Measurements from ENCODE around the gene GRK2.

The GRK2 gene

DNA sequence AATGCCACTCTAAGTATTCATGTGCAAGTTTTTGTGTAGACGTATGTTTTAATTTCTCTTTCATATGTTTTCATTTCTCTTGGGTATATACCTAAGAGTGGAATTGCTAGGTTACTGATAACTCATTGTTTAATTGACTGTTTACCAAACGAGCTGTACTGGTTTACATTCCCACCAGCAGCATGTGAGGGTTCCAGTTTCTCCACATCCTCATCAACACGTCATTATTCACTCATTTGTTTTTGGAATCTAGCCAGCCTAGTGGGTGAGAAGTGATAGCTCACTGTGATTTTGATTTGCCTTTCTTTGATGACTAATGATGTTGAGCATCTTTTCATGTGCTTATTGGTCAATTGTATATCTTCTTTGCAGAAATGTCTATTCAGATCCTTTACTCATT is 26.8 kb downstream of the GRK2 start:
- no peak for DNase-seq

DNA sequence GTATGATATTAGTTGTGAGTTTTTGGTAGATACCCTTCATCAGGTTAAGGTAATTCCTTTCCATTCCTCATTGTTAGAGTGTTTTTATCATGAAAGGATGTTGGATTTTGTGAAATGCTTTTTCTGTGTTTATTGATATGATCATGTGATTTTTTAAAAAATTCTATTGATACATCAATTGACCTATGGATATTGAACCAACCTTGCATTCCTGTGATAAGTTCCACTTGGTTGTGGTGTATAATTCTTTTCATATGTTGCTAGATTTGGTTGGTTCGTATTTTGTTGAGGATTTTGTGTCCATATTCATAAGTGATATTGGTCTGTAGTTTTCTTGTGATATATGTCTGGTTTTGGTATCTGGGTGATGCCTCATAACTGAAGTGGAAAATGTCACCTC is 29.6 kb downstream of the GRK2 start:
- DNase-seq, result no peak

DNA sequence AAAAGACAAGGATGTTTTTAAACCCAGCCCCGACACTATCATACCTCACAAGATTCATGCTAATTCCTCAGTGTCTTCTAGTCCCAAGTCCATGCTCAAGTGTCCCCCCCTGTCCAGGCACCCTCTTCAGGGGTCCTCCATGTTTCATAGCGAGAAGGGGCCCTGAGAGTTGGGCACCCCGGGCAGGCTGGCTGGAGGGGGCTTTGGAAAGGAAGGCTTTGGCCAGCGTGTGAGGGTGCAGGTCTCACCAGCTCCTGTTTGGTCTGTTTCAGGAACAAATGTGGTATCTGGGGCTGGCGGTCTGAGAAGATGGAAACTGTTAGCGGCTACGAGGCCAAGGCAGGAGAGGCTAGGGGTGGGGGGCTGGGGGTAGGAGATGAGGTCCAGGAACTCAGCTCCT is 32.5 kb downstream of the GRK2 start:
- no peak for DNase-seq

DNA sequence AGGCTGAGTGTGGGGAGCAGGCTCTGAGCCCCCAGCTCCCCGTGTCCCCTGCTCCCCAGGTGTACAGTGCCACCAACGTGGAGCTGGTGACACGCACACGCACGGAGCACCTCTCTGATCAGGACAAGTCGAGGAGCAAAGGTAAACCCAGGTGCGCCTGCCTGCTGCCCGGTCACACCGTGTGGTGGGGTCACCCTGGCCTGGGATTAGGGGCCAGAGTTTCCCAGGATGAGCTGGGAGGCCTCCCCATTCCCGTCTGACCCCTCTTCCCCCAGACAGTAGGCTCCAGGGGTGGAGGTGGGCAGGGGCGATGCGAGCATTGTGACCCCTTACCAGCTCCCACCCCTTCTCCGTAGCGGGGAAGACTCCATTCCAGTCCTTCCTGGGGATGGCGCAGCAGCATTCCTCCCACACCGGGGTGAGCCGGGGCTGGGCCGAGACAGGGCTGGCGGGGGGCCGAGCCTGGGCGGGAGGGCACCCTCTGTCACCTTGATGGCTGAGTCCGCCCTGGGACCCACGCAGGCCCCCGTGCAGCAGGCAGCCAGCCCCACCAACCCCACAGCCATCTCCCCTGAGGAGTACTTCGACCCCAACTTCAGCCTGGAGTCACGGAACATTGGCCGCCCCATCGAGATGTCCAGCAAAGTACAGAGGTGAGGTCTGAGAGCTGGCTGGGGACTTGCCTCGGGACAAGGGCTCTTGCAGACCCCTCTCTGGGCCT is 33.4 kb downstream of the GRK2 start:
- no peak for DNase-seq

DNA sequence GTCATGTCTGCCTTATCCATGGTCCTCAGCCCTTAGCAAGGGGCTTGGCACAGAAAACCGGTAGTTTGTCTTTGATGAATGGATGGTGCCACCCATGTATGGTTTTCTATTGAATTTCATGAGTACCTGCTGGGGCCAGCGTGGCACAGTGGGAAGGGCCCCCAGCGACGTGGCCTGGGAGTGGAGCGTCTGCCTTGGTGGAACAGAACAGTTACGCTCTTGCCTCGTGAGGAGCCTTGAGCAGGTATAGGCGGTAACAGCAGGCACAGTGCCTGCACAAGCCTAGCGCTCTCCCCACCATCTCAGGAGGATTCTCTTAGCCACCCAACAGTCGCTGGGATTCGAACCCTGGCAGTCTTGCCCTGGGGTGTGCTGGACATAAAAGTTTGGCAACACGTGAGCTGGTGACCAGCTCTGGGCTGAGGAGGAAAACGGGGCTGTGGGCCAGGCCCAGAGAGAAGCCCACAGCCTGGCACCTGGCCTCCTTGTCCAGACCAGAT is 34.0 kb downstream of the GRK2 start:
- DNase-seq, result no peak

DNA sequence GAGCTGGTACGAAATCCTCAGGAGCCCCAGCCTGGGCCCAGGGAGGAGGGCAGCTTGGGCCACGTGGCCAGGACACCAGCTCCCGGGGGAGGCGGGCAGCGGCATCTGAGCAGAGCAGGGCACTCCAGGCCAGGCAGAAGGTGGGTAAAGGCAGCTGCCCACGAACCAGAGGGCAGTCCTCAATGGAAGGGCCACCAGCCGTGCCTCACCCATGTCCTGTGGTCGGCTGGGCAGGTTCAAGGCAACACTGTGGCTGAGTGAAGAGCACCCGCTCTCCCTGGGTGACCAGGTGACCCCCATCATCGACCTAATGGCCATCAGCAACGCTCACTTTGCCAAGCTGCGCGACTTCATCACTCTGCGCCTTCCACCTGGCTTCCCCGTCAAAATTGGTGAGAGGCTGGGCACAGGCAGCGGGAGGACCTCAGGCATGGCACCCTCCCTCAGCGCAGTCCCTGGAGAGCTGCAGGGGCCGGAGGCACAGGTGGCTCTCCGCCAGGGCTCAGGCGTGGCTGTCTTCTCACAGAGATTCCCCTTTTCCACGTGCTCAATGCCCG is 34.6 kb downstream of the GRK2 start:
- DNase-seq, result no peak

DNA sequence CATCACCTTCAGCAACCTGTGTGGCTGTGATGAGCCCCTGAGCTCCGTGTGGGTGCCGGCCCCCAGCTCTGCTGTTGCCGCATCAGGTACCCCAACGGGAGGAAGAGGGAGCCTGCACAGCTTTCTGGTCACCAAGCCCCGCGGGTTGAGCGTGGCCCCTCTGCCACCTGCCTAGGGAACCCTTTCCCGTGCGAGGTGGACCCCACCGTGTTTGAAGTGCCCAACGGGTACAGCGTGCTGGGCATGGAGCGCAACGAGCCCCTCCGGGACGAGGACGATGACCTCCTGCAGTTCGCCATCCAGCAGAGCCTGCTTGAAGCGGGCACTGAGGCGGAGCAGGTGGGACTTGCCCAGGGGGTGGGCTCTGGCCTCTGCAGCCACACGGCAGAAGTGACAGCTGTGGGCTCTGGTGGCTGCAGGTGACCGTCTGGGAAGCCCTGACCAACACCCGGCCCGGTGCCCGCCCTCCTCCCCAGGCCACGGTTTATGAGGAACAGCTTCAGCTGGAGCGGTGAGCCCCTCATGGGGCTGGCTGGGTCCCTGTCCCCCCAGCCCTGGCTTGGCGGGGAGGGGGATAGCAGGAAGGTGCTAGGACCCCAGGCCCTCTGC is 35.1 kb downstream of the GRK2 start:
- no peak for DNase-seq

DNA sequence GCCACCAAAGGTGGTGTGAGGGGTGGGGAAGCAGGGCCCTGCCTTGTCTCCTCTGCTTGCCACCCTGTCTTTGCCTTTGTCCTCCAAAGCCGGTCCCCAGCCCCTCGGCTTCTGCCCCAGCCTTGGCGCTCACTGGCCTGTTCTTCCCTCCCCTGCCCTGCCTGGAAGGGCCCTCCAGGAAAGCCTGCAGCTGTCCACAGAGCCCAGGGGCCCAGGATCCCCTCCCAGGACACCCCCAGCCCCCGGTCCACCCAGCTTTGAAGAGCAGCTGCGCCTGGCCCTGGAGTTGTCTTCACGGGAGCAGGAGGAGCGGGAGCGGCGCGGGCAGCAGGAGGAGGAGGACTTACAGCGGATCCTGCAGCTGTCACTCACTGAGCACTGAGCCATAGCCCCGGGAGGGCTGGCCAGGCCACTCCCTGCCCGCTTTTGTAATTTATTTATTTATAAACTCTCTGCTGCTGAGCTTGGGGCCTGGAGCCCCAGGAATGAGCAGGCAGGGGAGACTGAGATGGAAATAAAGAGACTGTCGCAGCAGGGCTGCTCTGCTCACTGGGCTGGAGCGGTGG is 35.8 kb downstream of the GRK2 start:
- peak in 4 of 51 donors; percentile 8 to 30 (median 22) for DNase-seq

DNA sequence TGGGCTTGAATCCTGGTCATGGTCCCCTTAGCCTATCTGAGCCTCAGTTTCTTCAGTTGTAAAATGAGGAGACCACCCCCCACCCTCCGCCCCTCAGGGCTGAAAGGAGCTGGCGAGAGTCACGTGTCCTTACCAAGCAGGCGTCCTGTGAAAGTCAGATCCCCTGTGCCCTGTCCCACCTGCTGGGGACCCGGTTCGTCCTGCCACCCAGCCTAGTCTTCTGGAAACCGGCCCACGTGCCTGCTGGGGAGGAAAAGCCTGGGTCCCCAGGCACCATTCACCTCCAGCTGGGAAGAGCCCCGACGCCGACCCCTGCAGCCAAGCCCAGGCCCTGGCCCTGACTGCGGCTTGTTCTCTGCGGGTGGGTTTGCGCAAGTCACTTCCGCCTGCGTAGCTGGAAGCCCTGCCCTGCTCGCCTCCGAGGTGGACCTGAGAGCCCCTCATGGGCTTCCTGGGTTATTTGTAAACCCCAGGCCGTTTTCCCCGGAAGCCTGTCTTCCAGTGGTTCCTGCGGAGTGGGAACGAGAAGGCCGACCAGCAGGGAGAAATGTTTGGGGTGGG is 36.4 kb downstream of the GRK2 start:
- DNase-seq, result peak in 2 of 51 donors; percentile 25 to 43

DNA sequence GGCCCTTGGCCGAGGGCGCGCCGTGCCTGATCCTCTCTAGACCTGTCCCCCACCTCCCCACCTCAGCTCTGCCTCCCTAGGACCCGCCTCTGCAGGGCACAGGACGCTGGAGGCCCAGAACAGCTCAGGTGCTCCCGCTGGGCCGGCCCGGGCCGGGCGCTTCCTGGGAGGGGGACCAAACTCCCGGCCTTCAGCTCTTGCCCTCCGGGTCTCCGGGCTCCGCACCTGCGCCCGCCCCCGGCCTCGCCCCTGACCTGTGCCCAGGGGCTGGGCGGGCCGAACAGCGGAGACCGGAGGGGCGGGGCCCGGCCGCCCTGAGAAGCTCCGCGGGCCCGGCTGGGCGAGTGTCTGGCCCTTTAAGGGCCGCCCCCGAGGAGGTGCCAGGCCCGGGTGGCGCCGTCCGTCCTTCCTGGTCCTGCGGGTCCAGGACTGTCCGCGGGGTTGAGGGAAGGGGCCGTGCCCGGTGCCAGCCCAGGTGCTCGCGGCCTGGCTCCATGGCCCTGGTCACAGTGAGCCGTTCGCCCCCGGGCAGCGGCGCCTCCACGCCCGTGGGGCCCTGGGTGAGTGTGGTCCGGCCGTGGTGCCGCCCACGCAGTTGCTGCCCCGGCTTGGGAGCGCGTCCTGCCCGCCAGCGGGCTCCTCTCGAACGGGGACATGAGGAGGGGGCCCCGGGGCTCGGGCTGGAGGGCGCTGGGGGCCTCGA is 37.0 kb downstream of the GRK2 start, which contains the start of gene SSH3:
TSS of gene SSH3 (plus strand) at position 399 of the 703 bp plus-strand sequence. CDS start at position 495, 96 bp downstream.
- peak in 42 of 51 donors; percentile 11 to 82 (median 58) for DNase-seq

DNA sequence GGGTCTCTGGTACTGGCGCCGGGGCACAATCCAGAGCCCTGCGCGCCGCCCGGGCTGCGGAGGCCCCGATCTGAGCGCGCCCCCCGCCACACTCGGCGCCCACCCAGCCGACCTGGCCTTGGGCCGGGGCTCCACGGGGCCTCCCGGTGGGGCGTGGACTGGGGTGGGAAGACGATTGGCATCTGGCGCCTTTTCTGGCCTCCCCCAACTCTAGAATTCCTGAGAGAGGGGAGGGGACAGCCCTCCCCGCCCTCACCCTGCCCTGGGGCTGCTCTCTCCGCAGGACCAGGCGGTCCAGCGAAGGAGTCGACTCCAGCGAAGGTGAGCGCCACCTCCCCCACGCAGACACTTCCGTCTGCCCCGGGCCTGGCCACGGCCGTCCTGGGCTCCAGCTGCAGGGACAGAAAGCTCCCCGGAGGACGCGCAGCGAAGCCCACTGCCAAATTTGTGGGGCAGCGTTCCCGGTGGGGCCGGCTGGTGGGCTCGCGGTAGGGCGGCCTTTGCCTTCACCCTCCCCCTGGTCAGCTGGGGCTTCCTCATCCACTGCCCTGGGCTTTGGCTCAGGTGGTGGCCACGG is 37.6 kb downstream of the GRK2 start:
- DNase-seq, result peak in 3 of 51 donors; percentile 7 to 51 (median 38)

DNA sequence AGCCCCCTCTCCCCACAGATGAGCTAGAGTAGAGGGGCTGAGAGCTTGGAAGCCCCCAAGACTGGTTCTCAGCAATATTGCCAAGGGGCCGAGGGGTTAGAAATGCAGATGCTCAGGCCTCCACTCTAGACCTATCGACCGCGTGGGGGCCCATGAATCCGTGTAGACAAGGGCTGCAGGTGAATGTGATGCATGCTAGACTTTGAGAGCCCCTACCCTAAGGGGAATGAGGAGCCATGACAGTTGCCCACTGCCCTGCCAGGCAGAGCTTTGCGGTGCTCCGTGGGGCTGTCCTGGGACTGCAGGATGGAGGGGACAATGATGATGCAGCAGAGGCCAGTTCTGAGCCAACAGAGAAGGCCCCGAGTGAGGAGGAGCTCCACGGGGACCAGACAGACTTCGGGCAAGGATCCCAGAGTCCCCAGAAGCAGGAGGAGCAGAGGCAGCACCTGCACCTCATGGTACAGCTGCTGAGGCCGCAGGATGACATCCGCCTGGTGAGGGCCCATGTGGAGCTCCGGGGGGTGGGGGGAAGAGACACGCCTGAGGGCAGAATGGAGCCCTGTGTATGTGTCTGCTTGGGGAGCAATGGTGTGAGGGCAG is 38.3 kb downstream of the GRK2 start:
- DNase-seq, result no peak

DNA sequence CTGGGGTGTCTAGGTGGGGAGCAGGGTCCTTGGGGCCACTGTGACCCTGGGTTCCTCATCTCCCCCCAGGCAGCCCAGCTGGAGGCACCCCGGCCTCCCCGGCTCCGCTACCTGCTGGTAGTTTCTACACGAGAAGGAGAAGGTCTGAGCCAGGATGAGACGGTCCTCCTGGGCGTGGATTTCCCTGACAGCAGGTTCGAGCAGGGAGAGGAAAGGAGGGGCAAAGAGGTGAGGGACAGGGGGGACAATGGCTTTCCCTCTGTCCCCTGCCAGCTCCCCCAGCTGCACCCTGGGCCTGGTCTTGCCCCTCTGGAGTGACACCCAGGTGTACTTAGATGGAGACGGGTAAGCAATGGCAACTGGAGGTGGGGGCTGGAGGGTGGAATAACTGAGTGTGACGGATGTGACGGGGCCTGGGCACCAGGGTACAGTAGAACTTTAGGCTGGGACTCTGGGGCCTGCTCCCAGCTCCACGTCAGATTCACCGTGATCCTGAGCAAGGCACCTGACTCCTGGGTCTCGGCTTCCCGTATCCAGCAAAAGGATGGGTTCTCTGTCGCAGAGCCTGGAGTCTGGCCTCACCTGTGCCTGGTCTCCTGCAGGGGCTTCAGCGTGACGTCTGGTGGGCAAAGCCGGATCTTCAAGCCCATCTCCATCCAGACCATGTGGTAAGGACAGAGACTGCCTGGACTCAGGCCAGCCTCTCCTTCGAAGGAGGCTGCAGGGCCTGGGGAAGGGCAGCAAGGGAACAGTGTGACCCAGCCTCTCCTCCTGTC is 40.7 kb downstream of the GRK2 start:
- no peak for DNase-seq

DNA sequence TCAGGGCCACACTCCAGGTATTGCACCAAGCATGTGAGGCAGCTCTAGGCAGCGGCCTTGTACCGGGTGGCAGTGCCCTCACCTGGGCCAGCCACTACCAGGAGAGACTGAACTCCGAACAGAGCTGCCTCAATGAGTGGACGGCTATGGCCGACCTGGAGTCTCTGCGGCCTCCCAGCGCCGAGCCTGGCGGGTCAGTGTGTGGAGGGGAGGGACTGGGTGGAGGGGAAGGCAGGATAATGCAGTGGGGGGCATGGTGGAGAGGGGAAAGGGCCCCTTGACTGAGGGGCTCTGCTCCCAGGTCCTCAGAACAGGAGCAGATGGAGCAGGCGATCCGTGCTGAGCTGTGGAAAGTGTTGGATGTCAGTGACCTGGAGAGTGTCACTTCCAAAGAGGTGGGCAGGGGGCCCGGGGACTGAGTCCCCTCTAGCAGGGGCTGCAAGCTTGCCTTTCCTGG is 41.3 kb downstream of the GRK2 start:
- no peak for DNase-seq

DNA sequence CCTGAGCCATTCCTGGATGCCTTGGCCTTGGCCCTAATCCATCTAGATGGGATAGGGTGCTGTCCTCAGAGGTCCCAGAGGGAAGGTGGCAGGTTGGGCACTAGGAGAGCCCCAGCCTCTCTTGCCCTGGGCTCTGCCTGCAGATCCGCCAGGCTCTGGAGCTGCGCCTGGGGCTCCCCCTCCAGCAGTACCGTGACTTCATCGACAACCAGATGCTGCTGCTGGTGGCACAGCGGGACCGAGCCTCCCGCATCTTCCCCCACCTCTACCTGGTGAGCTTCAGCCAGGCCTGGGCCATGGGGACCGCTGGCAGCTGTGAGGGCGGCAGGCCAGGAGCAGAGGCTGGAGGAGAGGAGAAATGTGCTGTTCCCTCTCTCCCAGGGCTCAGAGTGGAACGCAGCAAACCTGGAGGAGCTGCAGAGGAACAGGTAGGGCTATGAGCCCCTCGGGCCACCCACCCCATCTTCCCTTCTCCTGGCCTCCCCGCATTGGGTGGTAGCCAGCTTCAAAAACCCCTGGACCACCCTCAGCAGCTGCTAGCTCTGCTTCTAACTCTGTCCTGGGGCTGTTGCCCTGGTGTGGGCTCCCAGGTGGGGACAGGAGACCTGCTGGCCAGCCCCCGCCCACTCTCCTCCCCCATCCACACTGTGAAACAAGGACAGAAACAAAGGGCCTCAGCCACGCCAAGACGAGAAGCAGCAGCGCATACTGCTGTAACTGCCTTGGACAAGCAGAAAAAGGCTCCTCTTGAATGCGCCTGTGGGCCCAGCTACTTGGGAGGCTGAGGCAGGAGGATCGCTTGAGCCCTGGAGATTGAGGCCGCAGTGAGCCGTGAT is 42.0 kb downstream of the GRK2 start:
- no peak for DNase-seq

DNA sequence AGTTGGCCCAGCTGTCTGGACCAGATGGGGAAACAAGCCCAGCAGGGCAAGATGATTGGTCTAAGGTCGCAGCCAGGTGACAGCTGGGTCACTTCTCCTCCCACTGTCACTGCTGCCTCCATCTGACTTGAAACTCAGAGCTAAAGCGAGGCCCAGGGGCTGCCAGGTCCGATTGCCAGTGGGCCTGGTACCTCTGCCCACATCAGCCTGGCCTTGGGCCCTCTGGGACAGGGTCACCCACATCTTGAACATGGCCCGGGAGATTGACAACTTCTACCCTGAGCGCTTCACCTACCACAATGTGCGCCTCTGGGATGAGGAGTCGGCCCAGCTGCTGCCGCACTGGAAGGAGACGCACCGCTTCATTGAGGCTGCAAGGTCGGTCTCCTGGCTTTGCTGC is 42.9 kb downstream of the GRK2 start:
- DNase-seq, result no peak

DNA sequence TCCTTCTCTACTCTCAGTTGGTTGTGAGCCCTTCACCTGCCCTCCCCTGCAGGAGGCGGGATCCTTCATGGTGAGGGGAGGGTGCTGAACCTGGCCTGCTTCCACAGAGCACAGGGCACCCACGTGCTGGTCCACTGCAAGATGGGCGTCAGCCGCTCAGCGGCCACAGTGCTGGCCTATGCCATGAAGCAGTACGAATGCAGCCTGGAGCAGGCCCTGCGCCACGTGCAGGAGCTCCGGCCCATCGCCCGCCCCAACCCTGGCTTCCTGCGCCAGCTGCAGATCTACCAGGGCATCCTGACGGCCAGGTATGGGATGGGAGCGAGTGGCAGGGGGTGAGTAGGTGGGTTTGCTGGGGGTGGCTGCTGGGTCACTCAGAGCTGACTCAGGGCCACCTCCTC is 43.4 kb downstream of the GRK2 start:
- no peak for DNase-seq

DNA sequence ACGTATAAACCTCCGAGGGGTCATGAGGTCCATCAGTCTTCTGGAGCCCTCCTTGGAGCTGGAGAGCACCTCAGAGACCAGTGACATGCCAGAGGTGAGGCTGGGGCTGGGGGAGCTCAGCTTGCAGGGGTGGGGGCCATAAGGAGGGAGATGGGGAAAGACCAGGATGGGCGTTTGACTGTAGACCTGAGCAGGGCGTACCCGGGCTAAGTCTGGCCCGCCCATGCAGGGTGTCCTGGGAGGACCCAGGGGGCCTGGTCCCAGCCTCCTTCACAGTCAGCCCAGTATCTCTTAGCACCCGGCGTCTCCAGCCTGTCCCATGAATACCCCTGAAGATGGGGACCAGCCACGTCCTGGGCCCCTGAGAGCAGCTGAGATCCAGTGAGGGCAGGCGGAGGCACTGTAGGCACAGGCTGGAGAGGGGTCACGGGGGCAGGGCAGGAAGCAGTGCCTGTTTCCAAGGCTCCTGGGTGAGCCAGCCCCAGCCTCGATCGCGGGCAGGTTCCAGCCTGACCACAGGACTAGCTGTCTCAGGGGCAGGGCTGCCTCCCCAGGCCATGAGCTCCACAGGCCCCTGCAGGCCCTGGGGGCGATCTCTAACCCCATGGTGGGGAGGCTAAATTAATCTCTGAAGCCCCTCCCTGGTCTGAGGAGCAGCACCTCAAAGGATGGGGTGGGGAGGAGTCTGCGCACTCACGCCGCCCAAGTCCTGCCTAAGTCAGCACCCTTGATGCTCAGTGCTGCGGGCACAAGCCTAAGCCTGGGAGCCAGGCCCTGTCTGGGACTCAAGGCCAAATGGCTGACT is 44.2 kb downstream of the GRK2 start:
- DNase-seq, result no peak

All from hypothalamus (tissue), 51 donors.